K562 (cell line): ENCODE measurements around the gene DIO3.

Experiments
- BRCA1 ChIP-seq, 2 experiments: fragments of 450-650 bp in 1 of 2; sonication (generic) in 1 of 2; formaldehyde crosslinking in 1 of 2; IDR thresholded peaks; 2 replicates each; pipeline versions ENCODE4 v1.5.0 to v1.6.1; 2017 to 2020; ENCODE audit warnings: mild to moderate bottlenecking in 1 of 2, missing genetic modification reagents in 1 of 2
- KAT2B ChIP-seq: IDR thresholded peaks from one replicate; pipeline ENCODE4 v1.6.1; 2012; ENCODE audit warnings: low read depth, mild to moderate bottlenecking, control low read depth, inconsistent platforms, low read length, moderate library complexity
- NFIC ChIP-seq: fragments of 450-650 bp; IDR thresholded peaks from 2 replicates; pipeline ENCODE4 v1.6.1; 2017; ENCODE audit warnings: mild to moderate bottlenecking, inconsistent platforms
- NR2C2 ChIP-seq, 2 experiments: fragments of 200-800 bp in 1 of 2; sonication (Bioruptor generic) in 1 of 2; sonication (generic) in 1 of 2; formaldehyde crosslinking in 1 of 2; IDR thresholded peaks; 2 replicates each; pipeline versions ENCODE4 v1.6.1 to v1.8.0; 2016 to 2022; ENCODE audit warnings: mild to moderate bottlenecking in 1 of 2, missing compliant biosample characterization in 1 of 2, missing genetic modification characterization in 1 of 2, missing genetic modification reagents in 1 of 2
- TARDBP ChIP-seq: fragments of 450-650 bp; IDR thresholded peaks from 2 replicates; pipeline ENCODE4 v1.6.1; 2016
- ZEB2 ChIP-seq: fragments of 450-650 bp; IDR thresholded peaks from 2 replicates; pipeline ENCODE4 v1.6.1; 2016
- TF ChIP-seq, protein P1 (sequence below), 3 experiments: IDR thresholded peaks in 2 of 3; conservative IDR thresholded peaks in 1 of 3; 2 replicates each; pipeline ENCODE4 v1.5.1; 2011 to 2012; ENCODE audit warnings: low read length in 3 of 3, mild to moderate bottlenecking in 3 of 3, control low read depth in 2 of 3, improper control_type of control experiment in 1 of 3, inconsistent platforms in 1 of 3, low read depth in 1 of 3, mixed read lengths in 1 of 3, moderate library complexity in 1 of 3; ENCODE audit not compliant: insufficient read depth in 2 of 3

DNA sequence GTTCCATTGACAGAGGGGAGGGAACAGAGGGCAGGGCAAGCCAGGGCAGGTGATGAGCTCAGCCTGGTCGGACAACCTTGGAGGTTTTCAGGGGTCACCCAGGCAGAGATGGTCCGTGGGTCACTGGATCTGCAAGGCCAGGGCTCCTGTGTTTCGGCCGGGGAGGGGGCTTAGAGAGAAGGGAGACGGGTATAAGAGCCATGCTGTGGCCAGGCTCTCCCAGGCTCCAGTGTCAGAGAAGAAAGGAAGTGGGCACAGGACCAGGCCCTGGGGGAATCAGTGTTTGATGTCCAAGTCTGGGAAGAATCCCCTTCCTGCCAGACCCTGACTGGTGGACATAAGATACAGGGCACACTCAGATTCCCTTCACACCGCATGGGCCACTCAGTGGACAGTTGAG is 36.9 kb downstream of the DIO3 start:
- TF ChIP-seq TARDBP (no peak), KAT2B (no peak), NFIC (no peak), NR2C2 (CRISPR knock-in tag; IDR thresholded peaks at IDR 0.05) (no peak), NR2C2 (tag; IDR thresholded peaks at IDR 0.05) (no peak), BRCA1 (IDR thresholded peaks at IDR 0.05) (no peak), BRCA1 (CRISPR knock-in tag; IDR thresholded peaks at IDR 0.05) (no peak), ZEB2 (no peak)
- TF ChIP-seq, protein P1, sequence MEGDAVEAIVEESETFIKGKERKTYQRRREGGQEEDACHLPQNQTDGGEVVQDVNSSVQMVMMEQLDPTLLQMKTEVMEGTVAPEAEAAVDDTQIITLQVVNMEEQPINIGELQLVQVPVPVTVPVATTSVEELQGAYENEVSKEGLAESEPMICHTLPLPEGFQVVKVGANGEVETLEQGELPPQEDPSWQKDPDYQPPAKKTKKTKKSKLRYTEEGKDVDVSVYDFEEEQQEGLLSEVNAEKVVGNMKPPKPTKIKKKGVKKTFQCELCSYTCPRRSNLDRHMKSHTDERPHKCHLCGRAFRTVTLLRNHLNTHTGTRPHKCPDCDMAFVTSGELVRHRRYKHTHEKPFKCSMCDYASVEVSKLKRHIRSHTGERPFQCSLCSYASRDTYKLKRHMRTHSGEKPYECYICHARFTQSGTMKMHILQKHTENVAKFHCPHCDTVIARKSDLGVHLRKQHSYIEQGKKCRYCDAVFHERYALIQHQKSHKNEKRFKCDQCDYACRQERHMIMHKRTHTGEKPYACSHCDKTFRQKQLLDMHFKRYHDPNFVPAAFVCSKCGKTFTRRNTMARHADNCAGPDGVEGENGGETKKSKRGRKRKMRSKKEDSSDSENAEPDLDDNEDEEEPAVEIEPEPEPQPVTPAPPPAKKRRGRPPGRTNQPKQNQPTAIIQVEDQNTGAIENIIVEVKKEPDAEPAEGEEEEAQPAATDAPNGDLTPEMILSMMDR (IDR thresholded peaks at IDR 0.05 in 2 of 3, conservative IDR thresholded peaks at IDR 0.05 in 1 of 3; ENCODE audit: insufficient read depth in 2 of 3, low read depth in 1 of 3, low read length in 3 of 3): no peak
